Activated CD4-positive, CD25-positive, alpha-beta regulatory T cell treated with anti-CD3 and anti-CD28 coated beads, Interleukin-2, amount 50 U/mL, for 72 hours (primary cell): ENCODE results near the gene INKA1.
"Not testable (repeated sequence)": the region's sequence is repeated elsewhere in the genome, so short reads cannot be mapped to it uniquely, and the experiment has no call there.

Experiments
- DNase-seq: peaks from one replicate; pipeline ENCODE4 v3.0.0; 2021

Gene INKA1

GRCh38 chr3:49802719-49803464, at the start of gene INKA1:
Gene INKA1, plus strand, starts transcription at chr3:49803261. Its CDS starts 132 bp downstream, at chr3:49803393.
- peak; percentile 86 for DNase-seq

- DNase-seq: no peak
These were observed 48.5 kb upstream of the INKA1 start for GRCh38 chr3:49754536-49754935.

GRCh38 chr3:49756036-49756435, 47.0 kb upstream of the INKA1 start:
- DNase-seq: no peak

DNA sequence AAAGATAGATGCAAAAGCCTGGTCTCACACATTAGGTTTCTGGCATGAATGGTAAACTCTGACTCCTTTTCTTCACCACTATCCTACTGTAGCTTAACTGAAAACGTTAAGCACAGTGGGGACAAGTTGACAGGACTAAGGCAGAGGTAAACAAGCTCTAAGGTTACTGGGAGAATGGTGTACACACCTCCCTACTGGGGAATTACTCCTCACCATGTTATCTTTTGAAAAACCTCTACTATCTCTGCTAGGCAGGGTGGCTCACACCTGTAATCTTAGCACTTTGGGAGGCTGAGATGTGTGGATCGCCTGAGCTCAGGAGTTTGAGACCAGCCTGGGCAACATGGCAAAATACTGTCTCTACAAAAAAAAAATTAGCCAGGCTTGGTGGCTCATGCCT, 45.9 kb upstream of the INKA1 start:
- DNase-seq: no peak

GRCh38 chr3:49759226-49759625, 43.8 kb upstream of the INKA1 start:
- DNase-seq: no peak

DNA sequence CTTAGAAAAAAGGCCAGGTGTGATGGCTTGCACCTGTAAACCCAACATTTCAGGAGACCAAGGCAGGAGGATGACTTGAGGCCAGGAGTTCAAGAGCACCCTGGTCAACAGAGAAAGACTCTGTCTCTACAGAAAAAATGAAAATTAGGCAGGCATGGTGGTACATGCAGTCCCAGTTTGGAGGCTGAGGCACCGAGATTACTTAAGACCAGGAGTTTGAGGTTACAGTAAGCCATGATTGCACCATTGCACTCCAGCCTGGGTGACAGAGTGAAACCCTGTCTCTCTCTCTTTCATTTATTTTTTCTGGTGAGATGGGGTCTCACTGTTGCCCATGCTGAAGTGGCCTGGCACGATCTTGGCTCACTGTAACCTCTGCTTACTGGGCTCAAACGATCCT, 41.4 kb upstream of the INKA1 start:
- DNase-seq: no peak

- DNase-seq: no peak
These were observed 39.1 kb upstream of the INKA1 start for GRCh38 chr3:49763981-49764380.

GRCh38 chr3:49769286-49769915, 33.7 kb upstream of the INKA1 start:
- no peak for DNase-seq

DNA sequence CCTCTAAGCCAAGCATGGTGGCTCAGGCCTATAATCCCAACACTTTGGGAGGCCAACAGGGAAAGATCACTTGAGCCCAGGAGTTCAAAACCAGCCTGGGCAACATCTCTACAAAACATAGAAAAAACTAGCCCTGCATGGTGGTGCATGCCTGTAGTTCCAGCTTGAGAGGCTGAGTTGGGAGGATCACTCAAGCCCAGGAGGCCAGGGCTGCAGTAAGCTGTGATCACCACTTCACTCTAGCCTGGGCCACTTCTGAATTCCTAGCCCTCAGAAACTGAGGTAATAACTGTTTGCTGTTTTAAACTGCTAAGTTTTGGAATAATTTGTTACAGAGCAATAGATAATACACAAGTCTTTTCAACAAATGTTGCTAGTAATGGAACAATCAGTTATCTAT, 33.1 kb upstream of the INKA1 start:
- no peak for DNase-seq

GRCh38 chr3:49771340-49771938, 31.6 kb upstream of the INKA1 start:
- no peak for DNase-seq

DNA sequence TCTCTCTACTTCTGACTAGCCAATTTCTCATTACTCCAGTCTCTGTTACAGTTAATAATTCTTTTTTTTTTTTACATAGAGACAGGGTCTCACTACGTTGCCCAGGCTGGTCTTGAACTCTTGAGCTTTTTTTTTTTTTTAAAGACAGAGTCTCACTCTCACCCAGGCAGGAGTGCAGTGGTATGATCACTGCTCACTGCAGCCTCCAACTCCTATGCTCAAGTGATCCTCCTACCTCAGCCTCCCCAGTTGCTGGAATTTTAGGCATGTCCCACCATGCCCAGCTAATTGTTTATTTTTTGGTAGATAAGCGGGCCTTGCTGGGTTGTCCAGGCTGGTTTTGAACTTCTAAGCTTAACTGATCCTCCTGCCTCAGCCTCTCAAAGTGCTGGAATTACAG, 30.4 kb upstream of the INKA1 start:
- DNase-seq: no peak

GRCh38 chr3:49775538-49775937, 27.5 kb upstream of the INKA1 start:
- no peak for DNase-seq

DNA sequence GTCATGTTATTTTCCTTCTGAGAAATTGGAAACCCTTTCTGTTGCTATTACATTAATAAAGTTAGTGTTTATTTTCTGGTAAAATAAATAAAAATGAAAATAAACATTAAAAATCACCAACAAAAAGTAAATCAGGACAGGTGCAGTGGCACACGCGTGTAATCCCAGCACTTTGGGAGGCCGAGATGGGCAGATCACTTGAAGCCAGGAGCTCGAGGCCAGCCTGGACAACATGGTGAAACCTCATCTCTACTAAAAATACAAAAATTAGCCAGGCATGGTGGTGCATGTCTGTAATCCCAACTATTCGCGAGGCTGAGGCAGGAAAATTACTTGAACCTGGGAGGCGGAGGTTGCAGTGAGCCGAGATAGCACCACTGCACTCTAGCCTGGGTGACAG, 27.0 kb upstream of the INKA1 start:
- DNase-seq: not testable (repeated sequence)

- DNase-seq: no peak
These were observed 23.5 kb upstream of the INKA1 start for GRCh38 chr3:49779358-49780079.

DNA sequence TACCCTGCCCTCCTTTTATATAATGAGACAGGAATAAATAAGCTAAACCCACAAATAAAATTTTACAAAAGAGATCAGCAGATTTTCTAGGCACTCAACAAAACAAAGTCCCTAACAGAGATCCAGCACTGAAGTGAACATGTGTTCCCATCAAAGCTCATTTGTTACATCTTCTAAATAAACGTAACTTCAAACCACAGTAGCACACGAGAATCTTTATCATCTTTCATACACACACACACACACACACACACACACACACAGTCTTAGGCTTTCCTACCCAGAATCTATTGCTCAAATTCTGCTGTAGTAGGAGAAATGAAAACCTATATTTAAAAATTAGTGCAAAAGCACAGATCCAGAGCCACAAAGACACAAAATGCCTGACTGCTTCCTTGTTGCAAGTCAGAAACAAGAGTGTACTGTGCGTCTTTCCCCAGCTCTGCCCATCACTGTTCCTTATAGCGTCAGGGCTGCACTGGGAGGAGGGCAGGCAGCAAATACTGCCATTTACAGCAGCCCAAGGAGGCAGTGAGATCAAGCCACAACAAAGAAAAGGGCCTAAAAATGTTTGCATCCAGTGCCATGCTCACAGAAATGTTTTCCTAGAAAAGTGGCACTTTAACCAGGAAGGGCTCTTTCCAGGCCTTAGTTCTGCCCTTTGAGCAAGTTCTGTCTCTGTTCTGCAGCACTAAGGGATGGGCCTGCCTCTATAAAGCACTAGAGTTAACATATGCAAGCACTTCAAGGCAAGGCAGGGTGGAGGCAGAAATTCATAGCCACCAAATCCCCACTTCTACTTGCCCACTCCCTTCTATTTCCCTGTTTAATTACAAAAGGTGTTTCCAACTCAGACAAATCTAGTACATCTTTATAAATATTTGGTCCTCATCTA, 22.7 kb upstream of the INKA1 start:
- DNase-seq: no peak

DNA sequence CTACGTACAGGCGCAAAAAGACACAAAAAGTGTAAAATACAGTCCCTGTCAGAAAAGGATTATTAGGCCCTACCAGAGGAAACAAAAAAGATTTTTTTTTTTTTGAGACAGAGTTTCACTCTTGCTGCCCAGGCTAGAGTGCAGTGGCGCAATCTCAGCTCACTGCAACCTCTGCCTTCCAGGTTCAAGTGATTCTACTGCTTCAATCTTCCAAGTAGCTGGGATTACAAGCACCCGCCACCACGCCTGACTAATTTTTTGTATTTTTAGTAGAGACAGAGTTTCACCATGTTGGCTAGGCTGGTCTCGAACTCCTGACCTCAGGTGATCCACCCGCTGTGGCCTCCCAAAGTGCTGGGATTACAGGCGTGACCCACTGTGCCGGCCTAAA, 22.1 kb upstream of the INKA1 start:
- not testable (repeated sequence) for DNase-seq

DNA sequence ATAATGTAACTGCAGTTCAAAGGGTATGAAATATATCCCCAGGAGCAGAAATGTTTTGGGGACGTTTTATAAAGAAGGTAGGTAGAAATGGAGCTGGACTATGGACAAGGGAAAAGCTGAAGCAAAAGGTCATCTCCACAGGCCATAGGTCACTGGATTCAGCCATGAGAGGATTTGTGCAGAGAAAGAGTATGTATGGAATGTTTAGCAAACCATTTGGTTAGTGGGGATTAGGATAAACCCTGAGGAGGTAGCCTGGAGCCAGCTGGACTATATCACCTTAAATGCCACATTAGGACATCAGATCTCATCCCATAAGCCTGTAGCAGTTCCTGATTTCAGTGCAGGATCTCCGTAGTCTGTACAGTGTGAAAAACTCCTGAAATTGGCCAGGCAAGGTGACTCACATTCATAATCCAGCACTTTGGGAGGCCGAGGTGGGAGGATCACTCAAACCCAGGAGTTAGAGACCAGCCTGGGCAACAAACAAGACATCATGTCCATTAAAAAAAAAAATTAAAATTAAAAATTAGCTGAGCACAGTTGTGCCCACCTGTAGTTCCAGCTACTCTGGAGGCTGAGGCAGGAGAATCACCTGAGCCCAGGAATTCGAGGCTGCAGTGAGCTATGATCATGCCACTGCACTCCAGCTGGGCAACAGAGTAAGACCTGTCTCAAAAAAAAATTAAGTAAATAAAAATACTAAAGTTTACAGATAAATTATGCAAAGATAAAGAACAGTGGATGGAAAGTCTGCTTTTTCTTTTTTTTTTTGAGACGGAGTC, 21.5 kb upstream of the INKA1 start:
- no peak for DNase-seq

DNA sequence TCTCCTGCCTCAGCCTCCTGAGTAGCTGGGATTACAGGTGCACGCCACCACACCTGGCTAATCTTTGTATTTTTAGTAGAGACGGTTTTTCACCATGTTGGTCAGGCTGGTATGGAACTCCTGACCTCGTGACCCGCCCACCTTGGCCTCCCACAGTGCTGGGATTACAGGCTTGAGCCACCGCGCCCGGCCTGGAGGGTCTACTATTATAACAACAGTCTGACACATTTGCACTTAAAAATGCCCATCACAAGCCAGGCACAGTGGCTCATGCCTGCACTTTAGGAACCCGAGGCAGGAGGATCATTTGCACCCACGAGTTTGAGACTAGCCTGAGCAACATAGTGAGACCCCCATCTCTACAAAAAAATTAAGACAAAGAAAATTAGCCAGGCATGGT, 20.8 kb upstream of the INKA1 start:
- not testable (repeated sequence) for DNase-seq

DNA sequence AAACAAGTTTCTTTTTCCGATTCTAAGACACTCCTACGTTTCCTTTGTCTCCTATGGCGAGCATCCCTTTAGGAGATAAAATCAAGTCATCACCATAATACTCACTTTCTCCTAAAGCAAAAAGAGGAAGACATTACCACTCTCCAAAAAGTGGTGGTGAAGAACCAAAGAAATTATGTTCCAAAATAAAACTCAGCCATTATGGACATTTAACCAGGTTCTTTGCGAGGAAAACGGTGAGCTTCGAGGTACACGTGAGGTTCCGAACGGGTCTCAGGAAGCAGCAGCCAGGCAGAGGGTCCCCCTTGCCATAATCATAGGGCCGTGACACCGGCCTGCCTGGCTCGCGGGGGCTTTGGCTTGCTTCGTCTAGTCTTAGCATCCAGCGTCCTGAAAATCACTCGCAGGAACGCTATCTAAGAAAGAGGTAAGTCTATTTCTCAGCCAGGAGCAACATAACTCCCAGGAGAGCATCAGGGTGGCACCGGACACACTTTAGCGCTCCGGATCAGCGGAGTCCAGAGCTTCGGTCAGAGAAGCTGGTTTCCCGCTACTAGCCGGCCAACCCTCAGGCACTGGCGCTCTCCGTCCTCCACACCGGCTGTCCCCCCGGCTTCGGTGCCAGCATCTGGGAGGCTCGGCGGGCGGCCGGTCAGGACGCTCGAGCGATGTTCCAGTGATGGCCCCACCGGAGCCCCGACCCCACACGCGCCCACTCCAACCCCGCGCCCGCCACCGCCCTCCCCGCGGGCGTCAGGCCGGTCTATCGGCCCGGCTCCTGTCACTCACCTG, 17.3 kb upstream of the INKA1 start:
- DNase-seq: peak; percentile 43

DNA sequence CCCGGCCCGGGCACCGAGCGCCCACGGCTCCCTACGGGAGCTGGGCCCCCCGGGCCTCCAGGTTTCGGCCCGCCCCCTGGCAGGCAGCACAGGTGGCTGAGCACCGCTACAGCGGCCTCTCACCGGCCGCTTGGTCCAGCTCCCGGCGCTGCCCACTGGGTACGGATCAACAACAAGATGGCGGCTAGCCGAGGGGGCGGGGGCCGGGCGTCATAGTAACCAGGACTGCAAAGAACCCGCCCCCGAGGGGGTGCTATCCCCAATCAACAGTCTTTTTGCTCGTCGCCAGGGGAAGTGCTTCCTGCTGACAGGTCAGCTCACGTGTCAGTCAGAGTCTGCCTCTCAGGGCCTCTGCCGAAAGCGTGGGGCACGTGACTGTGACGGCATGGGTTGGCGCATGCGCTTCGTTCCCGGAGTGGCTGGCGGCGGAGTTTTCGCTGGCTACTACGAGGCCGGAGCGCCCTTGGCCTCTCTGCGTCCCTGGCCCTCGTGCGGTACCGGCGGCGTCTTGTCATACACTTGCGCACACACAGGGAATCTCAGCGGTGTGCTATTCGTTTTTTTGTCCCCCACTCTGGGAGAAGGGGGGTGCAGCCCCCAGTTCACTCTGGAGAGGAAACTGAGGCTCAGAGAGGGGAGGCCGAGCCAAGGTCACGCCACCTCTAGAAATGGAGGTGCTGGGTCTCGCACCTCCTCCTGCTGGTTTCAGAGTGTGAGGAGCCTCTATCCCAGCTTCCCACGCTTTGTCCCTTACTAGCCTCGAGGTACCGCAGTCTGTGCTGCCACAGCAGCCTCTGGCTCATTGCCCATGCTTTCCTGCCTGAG, 16.5 kb upstream of the INKA1 start, which contains the start of gene IP6K1:
Gene IP6K1, minus strand, starts transcription at position 186 of the 825 bp plus-strand sequence. CDS start 38,502 bp downstream, outside the sequence.
- peak; percentile 99 for DNase-seq
